HG03045 (cell line): ENCODE results near the gene CCDC7.

Source experiments
- ATAC-seq: cut with Tn5 transposase; IDR thresholded peaks from one replicate; pipeline ENCODE4 v1.9.1; 2021; ENCODE audit warnings: mild to moderate bottlenecking, moderate library complexity; ENCODE audit not compliant: unreplicated experiment

CCDC7 gene

DNA sequence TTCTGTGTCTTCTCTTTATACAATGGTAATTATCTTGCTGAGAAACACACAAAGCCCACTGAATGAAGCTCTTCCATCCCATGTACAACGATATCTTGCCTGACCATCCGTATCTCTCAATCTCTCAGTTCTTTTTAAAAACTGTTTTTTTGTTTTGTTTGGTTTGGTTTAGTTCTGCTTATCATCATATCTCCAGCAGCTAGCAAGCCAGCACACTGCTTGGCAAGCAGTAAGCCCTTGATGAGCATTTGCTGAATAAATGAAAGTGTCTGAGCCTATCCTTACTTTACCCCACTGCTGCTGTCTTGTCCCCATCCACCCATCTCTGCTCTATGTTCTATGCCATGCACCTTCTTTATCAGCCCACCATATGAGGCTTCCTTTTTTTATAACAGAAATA, 477.9 kb downstream of the CCDC7 start:
- no peak for ATAC-seq
